GM19467 (cell line): ENCODE results near the gene SLC25A29.
"Not testable (repeated sequence)": the region's sequence is repeated elsewhere in the genome, so short reads cannot be mapped to it uniquely, and the experiment has no call there.

ENCODE experiments used
- ATAC-seq: cut with Tn5 transposase; IDR thresholded peaks from one replicate; pipeline ENCODE4 v1.9.1; 2021; ENCODE audit warnings: mild to moderate bottlenecking, moderate library complexity; ENCODE audit not compliant: unreplicated experiment

SLC25A29 gene

DNA sequence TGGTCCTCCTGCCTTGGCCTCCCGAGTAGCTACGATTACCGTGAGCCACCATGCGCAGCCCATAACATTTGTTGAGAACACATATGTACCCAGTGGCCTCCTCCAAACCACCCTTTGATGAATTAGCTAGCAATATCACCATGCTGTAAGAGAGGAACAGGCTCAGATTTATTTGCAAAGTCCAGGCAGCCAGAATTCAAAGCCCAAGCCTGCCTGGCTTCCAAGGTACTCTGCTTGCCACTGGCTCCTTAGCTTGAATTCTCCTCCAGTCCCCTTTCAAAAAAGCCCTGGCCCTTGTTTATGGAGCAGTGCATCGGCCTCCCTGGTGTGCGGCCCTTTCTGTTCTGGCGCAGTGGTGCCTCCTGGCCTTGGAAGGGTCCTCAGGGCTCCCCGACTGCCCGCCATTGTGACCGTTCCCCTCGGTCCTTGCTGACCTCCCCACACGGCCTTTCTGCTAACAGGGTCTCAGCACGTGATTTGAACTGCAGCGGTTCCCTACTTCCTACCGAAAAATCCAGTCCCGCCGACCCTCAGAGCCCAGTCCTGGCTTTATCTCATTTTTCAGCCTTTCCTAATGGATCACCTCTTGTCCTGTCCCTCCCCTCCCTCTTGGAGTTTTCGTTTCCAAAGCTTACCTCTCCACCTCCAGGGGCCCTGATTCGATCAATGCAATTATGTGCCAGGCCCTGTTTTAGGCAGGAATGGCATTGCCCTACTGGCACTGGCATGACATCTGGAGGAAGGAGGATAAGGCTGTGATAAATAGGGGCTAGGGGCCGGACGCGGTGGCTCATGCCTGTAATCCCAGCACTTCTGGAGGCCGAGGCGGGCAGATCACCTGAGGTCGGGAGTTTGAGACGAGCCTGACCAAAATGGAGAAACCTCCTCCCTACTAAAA is 22.0 kb downstream of the SLC25A29 start:
- no peak for ATAC-seq

- not testable (repeated sequence) for ATAC-seq
Observed at GRCh38 chr14:100283436-100283835, 22.8 kb downstream of the SLC25A29 start.

DNA sequence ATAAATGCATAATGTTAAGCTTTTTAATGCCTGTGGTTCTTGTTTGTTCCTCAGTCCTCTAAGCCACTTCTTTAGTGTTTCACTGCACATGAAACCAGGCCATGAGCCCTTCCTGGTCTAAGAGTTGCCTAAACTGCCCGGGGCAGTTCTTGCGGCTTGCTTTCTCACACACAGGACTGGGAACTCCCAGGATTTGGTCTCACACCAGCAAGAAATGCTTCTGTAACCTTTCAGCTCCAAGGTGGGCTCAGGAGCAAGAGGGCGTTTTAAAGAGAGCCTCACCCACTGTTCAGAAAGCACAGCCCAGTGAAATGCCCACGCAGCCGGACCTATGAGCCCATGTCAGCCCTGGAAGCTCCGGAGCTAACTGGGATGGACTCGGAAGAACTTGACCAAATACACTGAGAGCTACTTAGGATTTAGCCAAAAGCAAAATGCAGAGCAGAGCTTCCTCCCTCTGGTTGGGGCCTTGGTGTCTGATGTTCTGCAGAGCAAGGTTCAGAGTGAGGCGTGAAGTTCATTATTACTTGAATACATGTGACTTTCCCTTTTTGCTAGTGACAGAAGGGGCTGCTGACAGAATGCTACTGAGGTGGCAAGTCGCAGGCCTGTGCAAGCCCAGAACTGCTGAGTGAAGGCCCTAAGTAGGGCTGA is 23.4 kb downstream of the SLC25A29 start:
- ATAC-seq: no peak

DNA sequence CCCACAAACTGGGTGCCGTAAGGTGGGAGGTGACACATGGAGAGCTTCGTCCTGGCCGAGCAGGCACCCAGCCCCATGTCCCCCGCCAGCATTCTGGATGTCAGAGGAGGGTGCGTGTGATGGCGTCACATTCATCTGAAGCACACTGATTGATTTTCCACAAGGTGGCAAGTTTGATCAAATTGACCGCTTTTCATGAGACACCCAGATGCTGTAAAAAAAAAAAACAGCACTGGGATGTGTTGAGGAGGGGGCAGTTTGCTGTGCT is 24.2 kb downstream of the SLC25A29 start:
- no peak for ATAC-seq

DNA sequence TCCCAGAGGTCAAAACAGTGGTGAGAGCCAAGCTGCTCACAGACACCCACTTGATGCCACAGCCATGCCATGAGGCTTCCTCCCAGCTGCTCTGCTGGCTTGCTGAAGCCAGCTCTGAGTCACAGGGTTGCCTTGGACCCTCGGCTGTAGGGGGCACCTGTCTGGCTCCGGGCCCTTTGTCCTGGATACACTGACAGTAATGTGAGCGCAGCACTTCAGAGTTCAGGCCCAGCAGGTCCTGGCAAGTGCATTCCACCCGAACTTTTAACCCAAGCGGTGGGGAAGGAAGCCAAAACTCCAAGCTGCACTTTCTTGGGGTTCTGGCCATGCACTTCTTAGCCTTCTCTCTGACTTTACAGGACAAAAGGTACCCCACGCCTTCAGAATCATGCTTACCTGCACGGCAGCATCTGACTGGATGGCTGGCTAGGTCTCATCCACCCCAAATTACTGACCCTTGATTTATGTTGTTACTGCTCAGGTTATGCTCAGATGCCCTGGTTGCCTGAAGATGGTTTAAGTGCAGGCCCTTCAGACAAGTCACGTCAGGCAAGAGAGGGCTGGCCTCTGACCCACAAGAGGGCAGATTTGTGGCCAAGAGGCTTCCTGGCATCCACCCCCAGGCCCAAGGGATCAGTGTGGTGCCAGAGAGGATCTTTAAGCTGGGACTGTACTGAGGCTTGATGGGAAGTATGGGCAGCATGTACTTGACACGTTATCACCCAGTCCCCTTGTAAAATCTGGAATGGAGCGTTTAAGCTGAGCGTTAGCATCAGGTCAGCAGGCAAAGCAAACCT is 24.8 kb downstream of the SLC25A29 start:
- no peak for ATAC-seq

- no peak for ATAC-seq
Observed at GRCh38 chr14:100279563-100279962, 26.7 kb downstream of the SLC25A29 start.

- no peak for ATAC-seq
Observed at GRCh38 chr14:100279133-100279532, 27.1 kb downstream of the SLC25A29 start.

GRCh38 chr14:100278702-100279101 is 27.5 kb downstream of the SLC25A29 start:
- ATAC-seq: no peak

GRCh38 chr14:100275214-100275613 is 31.0 kb downstream of the SLC25A29 start:
- no peak for ATAC-seq

DNA sequence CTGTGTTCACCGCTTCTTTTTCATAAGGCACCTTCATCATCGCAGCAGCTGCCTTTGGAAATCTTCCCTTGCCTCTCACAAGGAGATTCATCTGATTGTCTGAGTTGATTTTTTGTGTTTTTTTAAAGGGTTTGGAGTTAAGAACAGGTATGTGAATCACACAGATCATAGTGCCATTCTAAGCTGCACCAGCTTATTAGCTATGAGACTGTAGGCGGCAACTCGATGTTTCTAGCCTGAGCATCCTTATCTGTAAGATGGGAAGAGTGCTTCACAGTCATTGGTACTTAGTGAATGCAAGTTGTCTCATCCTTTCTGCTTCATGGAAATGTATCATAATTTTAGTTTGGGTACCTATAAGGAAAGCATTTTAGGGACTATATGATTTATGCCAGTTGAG is 32.0 kb downstream of the SLC25A29 start:
- no peak for ATAC-seq

DNA sequence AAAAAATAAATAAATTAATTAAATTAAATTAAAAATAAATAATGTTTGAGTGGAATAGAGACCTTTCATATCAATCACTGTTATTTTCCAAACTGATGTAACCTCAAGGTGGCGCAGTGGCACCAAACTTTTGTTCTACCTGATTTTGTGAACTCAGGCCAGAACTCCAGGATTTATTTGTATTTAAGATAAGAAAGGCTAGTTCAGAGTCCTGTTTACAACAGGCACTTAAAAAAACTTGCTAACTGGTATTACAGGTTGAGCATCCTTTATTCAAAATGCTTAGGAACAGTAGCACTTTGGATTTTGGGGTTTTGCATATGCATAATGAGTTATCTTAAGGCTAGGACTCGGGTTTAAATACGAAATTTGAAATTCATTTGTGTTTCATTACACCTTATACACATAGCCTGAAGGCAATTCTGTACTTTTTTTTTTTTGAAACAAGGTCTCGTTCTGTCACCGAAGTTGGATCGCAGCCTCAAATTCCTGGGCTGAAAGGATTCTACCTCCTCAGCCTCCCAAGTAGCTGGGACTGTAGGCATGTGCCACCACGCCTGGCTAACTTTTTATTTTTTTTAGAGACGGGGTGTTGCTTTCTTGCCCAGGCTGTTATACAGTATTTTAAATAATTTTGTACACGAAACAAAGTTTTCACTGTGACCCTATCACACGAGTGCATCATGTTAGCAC is 34.9 kb downstream of the SLC25A29 start:
- no peak for ATAC-seq

- no peak for ATAC-seq
Observed at GRCh38 chr14:100268591-100269207, 37.5 kb downstream of the SLC25A29 start.

DNA sequence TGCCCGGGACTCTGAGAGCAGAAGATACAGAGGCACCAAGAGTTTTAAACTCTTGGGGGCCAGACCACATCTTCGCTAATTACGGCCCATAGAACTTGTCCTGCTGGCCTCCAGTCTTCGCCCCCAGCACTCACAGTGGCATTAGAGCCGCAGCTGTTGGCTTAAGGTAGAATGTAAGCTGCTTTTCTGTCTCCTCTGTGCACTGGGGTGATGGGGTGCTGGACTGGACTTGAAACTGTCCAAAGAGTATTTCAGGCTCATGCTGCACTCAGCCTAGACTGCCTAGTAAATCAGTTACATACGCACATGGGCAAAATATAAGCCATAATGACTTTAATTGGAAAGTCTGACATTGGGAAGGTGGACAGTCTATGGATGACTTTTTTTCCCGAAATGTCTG is 38.3 kb downstream of the SLC25A29 start:
- ATAC-seq: no peak

DNA sequence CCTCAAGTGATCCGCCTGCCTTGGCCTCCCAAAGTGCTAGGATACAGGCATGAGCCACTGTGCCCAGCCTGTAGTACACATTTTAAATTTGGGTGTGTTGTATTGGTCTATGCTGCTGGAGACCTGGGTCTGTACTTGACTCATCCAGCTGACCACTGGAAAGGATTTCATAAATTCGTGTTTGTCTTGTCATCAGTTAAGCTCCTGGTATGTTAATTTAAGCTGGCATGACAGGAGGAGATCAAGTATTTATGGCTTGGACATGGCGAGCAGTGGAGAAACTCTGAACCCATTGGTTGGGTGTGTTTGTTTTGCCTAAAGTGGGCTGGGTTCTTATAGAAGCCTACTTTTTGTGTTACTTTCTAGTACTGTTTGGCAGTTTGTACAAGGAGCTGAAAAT is 43.1 kb downstream of the SLC25A29 start:
- ATAC-seq: no peak

GRCh38 chr14:100262545-100262944 is 43.7 kb downstream of the SLC25A29 start:
- no peak for ATAC-seq

GRCh38 chr14:100261621-100262020 is 44.6 kb downstream of the SLC25A29 start:
- no peak for ATAC-seq

DNA sequence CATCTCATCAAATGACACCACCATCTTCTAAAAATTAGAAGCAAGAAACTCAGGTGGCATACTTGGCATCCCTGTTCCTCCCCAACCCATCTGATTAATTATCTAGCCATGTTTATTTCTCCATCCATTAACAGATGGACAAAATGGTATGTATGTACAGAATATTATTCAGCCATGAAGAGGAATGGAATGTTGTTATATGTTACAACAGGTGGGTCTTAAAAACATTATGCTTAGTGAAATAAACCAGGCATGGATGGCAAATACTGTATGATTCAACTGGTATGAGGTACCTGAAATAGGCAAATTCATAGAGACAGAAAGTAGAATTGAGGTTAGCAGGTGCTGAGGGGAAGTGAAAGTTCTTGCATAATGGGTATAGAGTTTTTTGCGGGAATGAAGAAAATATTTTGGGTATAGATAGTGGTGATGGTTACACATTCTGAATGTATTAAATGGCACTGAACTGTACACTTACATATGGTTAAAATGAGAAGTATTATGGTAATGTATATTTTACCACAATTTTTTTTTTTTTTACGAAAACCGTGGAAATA is 49.8 kb downstream of the SLC25A29 start:
- ATAC-seq: peak; percentile 72

- no peak for ATAC-seq
Observed at GRCh38 chr14:100252684-100253083, 53.6 kb downstream of the SLC25A29 start.

- no peak for ATAC-seq
Observed at GRCh38 chr14:100250732-100251465, 55.3 kb downstream of the SLC25A29 start.
